ENCODE measurements around the gene SLC35G3. TPM values are rescaled to one million over a fixed set of nuclear protein-coding genes. Genes with fewer than 3 reads are reported as not detected.

The SLC35G3 gene
- total and polyA plus RNA-seq, 2 of the 13 experiments (the other 11 are each of a cell fraction or from before 2014, with no cell fraction given): not detected

DNA sequence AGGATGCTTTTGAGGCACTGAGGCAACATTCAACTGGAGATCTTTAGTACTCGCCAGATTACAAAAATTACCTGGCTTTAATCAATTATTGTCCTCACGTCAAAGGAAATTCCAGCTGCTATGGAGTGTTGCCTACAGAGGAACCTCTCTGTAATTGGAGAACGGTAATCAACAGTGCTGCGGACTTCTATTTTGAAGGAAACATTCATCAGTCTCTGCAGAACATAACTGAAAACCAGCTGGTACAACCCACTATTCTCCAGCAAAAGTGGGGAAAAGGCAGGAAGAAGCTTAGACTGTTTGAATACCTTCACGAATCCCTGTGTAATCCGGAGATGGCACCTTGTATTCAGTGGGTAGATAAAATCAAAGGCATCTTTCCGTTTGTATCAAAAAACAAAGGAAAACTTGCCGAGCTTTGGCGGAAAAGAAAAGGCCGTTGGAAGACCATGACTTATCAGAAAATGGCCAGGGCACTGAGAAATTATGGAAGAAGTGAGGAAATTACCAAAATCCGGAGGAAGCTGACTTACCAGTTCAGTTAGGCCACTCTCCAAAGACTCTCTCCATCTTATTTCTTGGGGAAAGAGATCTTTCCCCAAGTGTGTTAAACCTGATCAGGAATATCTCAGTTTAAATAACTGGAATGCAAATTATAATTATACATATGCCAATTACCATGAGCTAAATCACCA lies 3.0 kb downstream of the SLC35G3 start:
- H3K9ac ChIP-seq (ENCODE audit: insufficient read depth, low read depth, low read length): no peak overlapping the region
- DNase-seq (ENCODE audit: low spot score): no peak
- WGBS (ENCODE audit: low lambda C conversion rate): 7% methylated on average over 11 of the region's 11 CpGs
- H3K9me3 ChIP-seq (ENCODE audit: low read length): no peaks in the 10 kb centered on the region
- H4K20me1 ChIP-seq (ENCODE audit: insufficient read depth, low read length): no peaks in the 10 kb centered on the region
- no peaks in the 10 kb centered on the region for H3K79me2 ChIP-seq (ENCODE audit: insufficient read depth, low read length)
- H3K4me2 ChIP-seq (ENCODE audit: low read depth, low read length): no peak overlapping the region
- H3K4me1 ChIP-seq (ENCODE audit: insufficient read depth, low read length): no peaks in the 10 kb centered on the region
- H3K27me3 ChIP-seq (ENCODE audit: control insufficient read depth in 1 of 2, insufficient read depth in 2 of 2, low read length in 2 of 2): no peaks in the 10 kb centered on the region
- BruUV-seq (replicated peaks): no TSS peak
- intact Hi-C loops (cut with micrococcal nuclease; ENCODE audit: unreplicated experiment): no loop called here
- no peak for ATAC-seq
- H3K36me3 ChIP-seq (replicated peaks in 1 of 2; ENCODE audit: control insufficient read depth in 1 of 2, insufficient read depth in 2 of 2, low read length in 2 of 2): no peaks in the 10 kb centered on the region
- no peak overlapping the region for H3K4me3 ChIP-seq (replicated peaks in 1 of 3; ENCODE audit: insufficient read depth in 1 of 3, low read depth in 2 of 3, low read length in 3 of 3)
- no peak overlapping the region for H3K27ac ChIP-seq (ENCODE audit: extremely low read length, insufficient read depth, low read length)
- FAIRE-seq: no peak
- H2AFZ ChIP-seq (ENCODE audit: low read length): no peak overlapping the region
- ChIA-PET CTCF (ENCODE audit: low intra/inter-chr PET ratio, low total read pairs) (no interaction called here), POLR2A (no interaction called here)
- in situ Hi-C loops (cut with HindIII; ENCODE audit: extremely low pct_ligation_motif_present, low pct_unique_long_range_greater_than_20kb): no loop called here
- TF ChIP-seq, protein P1, sequence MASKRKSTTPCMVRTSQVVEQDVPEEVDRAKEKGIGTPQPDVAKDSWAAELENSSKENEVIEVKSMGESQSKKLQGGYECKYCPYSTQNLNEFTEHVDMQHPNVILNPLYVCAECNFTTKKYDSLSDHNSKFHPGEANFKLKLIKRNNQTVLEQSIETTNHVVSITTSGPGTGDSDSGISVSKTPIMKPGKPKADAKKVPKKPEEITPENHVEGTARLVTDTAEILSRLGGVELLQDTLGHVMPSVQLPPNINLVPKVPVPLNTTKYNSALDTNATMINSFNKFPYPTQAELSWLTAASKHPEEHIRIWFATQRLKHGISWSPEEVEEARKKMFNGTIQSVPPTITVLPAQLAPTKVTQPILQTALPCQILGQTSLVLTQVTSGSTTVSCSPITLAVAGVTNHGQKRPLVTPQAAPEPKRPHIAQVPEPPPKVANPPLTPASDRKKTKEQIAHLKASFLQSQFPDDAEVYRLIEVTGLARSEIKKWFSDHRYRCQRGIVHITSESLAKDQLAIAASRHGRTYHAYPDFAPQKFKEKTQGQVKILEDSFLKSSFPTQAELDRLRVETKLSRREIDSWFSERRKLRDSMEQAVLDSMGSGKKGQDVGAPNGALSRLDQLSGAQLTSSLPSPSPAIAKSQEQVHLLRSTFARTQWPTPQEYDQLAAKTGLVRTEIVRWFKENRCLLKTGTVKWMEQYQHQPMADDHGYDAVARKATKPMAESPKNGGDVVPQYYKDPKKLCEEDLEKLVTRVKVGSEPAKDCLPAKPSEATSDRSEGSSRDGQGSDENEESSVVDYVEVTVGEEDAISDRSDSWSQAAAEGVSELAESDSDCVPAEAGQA (IDR thresholded peaks at IDR 0.05; ENCODE audit: low read depth): no peak
- TF ChIP-seq, protein P1 (CRISPR knock-in tag; IDR thresholded peaks at IDR 0.05; ENCODE audit: borderline replicate concordance): no peak
- no peak for TF ChIP-seq ZBTB38 (CRISPR knock-in tag; IDR thresholded peaks at IDR 0.05)
- TF ChIP-seq CREB3 (CRISPR knock-in tag; IDR thresholded peaks at IDR 0.05): no peak
- no peak for TF ChIP-seq TBL1XR1 (IDR thresholded peaks at IDR 0.05; ENCODE audit: borderline replicate concordance, low read length, partially characterized antibody)
- TF ChIP-seq ZNF710 (CRISPR knock-in tag; IDR thresholded peaks at IDR 0.05; ENCODE audit: borderline replicate concordance): no peak
- no peak for TF ChIP-seq ZNF451 (CRISPR knock-in tag; IDR thresholded peaks at IDR 0.05)
- TF ChIP-seq RFXAP (CRISPR knock-in tag; IDR thresholded peaks at IDR 0.05; ENCODE audit: borderline replicate concordance): no peak
- no peak for TF ChIP-seq HOXD1 (CRISPR knock-in tag; IDR thresholded peaks at IDR 0.05)
- no peak for TF ChIP-seq ZNF747 (CRISPR knock-in tag; IDR thresholded peaks at IDR 0.05; ENCODE audit: borderline replicate concordance)
- TF ChIP-seq TEAD3 (CRISPR knock-in tag; optimal IDR thresholded peaks at IDR 0.05; ENCODE audit: borderline replicate concordance): no peak
- no peak for TF ChIP-seq BCLAF1 (IDR thresholded peaks at IDR 0.05)
